ENCODE data around the gene NAA30. TPM values are rescaled to one million over a fixed set of nuclear protein-coding genes. Genes with fewer than 3 reads are reported as not detected.

NAA30 gene
- total RNA-seq, 3 donors from 2014 or later = 17.9 to 24.0 (median 21.6) TPM

GRCh38 chr14:57408634-57409033 is 18.2 kb downstream of the NAA30 start:
- no peak for DNase-seq
- H3K36me3 Mint-ChIP-seq (ENCODE audit: insufficient read depth) = peaks cover 36% of the 10 kb centered on the region
- no peaks in the 10 kb centered on the region for H3K9me3 Mint-ChIP-seq
- peaks cover 18% of the 10 kb centered on the region for H3K4me1 Mint-ChIP-seq (ENCODE audit: low read depth)
- ATAC-seq = no peak
- H3K4me3 Mint-ChIP-seq = no peak overlapping the region
- H3K27me3 Mint-ChIP-seq (ENCODE audit: low read depth) = no peaks in the 10 kb centered on the region

GRCh38 chr14:57412341-57412740 is 22.0 kb downstream of the NAA30 start:
- Mint-ChIP-seq H3K4me1 (ENCODE audit: low read depth) (peaks cover 13% of the 10 kb centered on the region), H3K4me3 (no peak overlapping the region), H3K27me3 (ENCODE audit: low read depth) (no peaks in the 10 kb centered on the region), H3K9me3 (no peaks in the 10 kb centered on the region), H3K36me3 (ENCODE audit: insufficient read depth) (peaks cover 27% of the 10 kb centered on the region)
- ATAC-seq (no peak), DNase-seq (no peak)

- peaks cover 9% of the 10 kb centered on the region for H3K4me1 Mint-ChIP-seq (ENCODE audit: low read depth)
- no peaks in the 10 kb centered on the region for H3K9me3 Mint-ChIP-seq
- H3K36me3 Mint-ChIP-seq (ENCODE audit: insufficient read depth) = peaks cover 21% of the 10 kb centered on the region
- H3K4me3 Mint-ChIP-seq = no peak overlapping the region
- no peaks in the 10 kb centered on the region for H3K27me3 Mint-ChIP-seq (ENCODE audit: low read depth)
- DNase-seq = no peak
- ATAC-seq = no peak
Observed at GRCh38 chr14:57413849-57414248, 23.5 kb downstream of the NAA30 start.

GRCh38 chr14:57417228-57417627 is 26.8 kb downstream of the NAA30 start:
- no peak overlapping the region for H3K4me3 Mint-ChIP-seq
- H3K9me3 Mint-ChIP-seq = no peaks in the 10 kb centered on the region
- DNase-seq (no peak), ATAC-seq (no peak)
- peaks cover 5% of the 10 kb centered on the region for H3K36me3 Mint-ChIP-seq (ENCODE audit: insufficient read depth)
- H3K4me1 Mint-ChIP-seq (ENCODE audit: low read depth) = peaks cover 5% of the 10 kb centered on the region
- no peaks in the 10 kb centered on the region for H3K27me3 Mint-ChIP-seq (ENCODE audit: low read depth)

- no peaks in the 10 kb centered on the region for H3K36me3 Mint-ChIP-seq (ENCODE audit: insufficient read depth)
Observed at GRCh38 chr14:57418999-57419398, 28.6 kb downstream of the NAA30 start.

GRCh38 chr14:57420033-57420432 is 29.6 kb downstream of the NAA30 start:
- no peak overlapping the region for H3K4me3 Mint-ChIP-seq
- DNase-seq (no peak), ATAC-seq (no peak)
- H3K4me1 Mint-ChIP-seq (ENCODE audit: low read depth) = no peaks in the 10 kb centered on the region
- no peaks in the 10 kb centered on the region for H3K9me3 Mint-ChIP-seq
- no peaks in the 10 kb centered on the region for H3K36me3 Mint-ChIP-seq (ENCODE audit: insufficient read depth)
- H3K27me3 Mint-ChIP-seq (ENCODE audit: low read depth) = no peaks in the 10 kb centered on the region

More at GRCh38 chr14:57418999-57419398, 28.6 kb downstream of the NAA30 start:
- Mint-ChIP-seq H3K4me1 (ENCODE audit: low read depth) (peaks cover 2% of the 10 kb centered on the region), H3K4me3 (no peak overlapping the region), H3K27me3 (ENCODE audit: low read depth) (no peaks in the 10 kb centered on the region), H3K9me3 (no peaks in the 10 kb centered on the region)
- DNase-seq (no peak), ATAC-seq (no peak)

GRCh38 chr14:57420986-57421385 is 30.6 kb downstream of the NAA30 start:
- DNase-seq (no peak), ATAC-seq (no peak)
- Mint-ChIP-seq H3K4me3 (no peak overlapping the region), H3K4me1 (ENCODE audit: low read depth) (no peaks in the 10 kb centered on the region), H3K27me3 (ENCODE audit: low read depth) (no peaks in the 10 kb centered on the region), H3K9me3 (no peaks in the 10 kb centered on the region), H3K36me3 (ENCODE audit: insufficient read depth) (no peaks in the 10 kb centered on the region)

- Mint-ChIP-seq H3K36me3 (ENCODE audit: insufficient read depth) (peaks cover 2% of the 10 kb centered on the region), H3K4me3 (no peak overlapping the region), H3K27me3 (ENCODE audit: low read depth) (no peaks in the 10 kb centered on the region), H3K4me1 (ENCODE audit: low read depth) (no peaks in the 10 kb centered on the region), H3K9me3 (no peaks in the 10 kb centered on the region)
- ATAC-seq (no peak), DNase-seq (no peak)
Observed at GRCh38 chr14:57435923-57436322, 45.5 kb downstream of the NAA30 start.

- no peaks in the 10 kb centered on the region for H3K27me3 Mint-ChIP-seq (ENCODE audit: low read depth)
- H3K36me3 Mint-ChIP-seq (ENCODE audit: insufficient read depth) = no peaks in the 10 kb centered on the region
- no peak for ATAC-seq
- no peaks in the 10 kb centered on the region for H3K9me3 Mint-ChIP-seq
- no peak overlapping the region for H3K4me3 Mint-ChIP-seq
- H3K4me1 Mint-ChIP-seq (ENCODE audit: low read depth) = no peaks in the 10 kb centered on the region
- no peak for DNase-seq
Observed at GRCh38 chr14:57461777-57462320, 71.5 kb downstream of the NAA30 start.

GRCh38 chr14:57462551-57462950 is 72.2 kb downstream of the NAA30 start:
- no peaks in the 10 kb centered on the region for H3K4me1 Mint-ChIP-seq (ENCODE audit: low read depth)
- no peaks in the 10 kb centered on the region for H3K36me3 Mint-ChIP-seq (ENCODE audit: insufficient read depth)
- no peaks in the 10 kb centered on the region for H3K9me3 Mint-ChIP-seq
- H3K4me3 Mint-ChIP-seq = no peak overlapping the region
- ATAC-seq (no peak), DNase-seq (no peak)
- no peaks in the 10 kb centered on the region for H3K27me3 Mint-ChIP-seq (ENCODE audit: low read depth)

GRCh38 chr14:57464008-57464730 is 73.8 kb downstream of the NAA30 start:
- Mint-ChIP-seq H3K27me3 (ENCODE audit: low read depth) (no peaks in the 10 kb centered on the region), H3K36me3 (ENCODE audit: insufficient read depth) (no peaks in the 10 kb centered on the region), H3K9me3 (no peaks in the 10 kb centered on the region), H3K4me1 (ENCODE audit: low read depth) (no peaks in the 10 kb centered on the region), H3K4me3 (no peak overlapping the region)
- no peak for ATAC-seq
- no peak for DNase-seq

Other genes starting within 250 kb of the NAA30 start
- 10 to 100 TPM; 69.7 to 77.2 (median 74.7) TPM for gene EXOC5, start 121.7 kb upstream of the NAA30 start, total RNA-seq
- gene AP5M1, start 121.6 kb upstream of the NAA30 start, total RNA-seq = 10 to 100 TPM; 34.6 to 37.5 (median 35.0) TPM
- gene CCDC198, start 103.3 kb downstream of the NAA30 start, total RNA-seq = not detected